KBM-7 (cell line): Measurements from ENCODE around the gene TBX5.

ENCODE experiments used
- DNase-seq: peaks from one replicate; pipeline ENCODE4 v3.0.0-alpha.2; 2015
- in situ Hi-C: fragments of 300-500 bp; cut with MboI; formaldehyde crosslinking; loops from 2 replicates; pipeline ENCODE4 v1.14.3; 2020; ENCODE audit warnings: low sequenced_read_pairs, low pct_unique_long_range_greater_than_20kb, mixed read lengths

Gene TBX5

DNA sequence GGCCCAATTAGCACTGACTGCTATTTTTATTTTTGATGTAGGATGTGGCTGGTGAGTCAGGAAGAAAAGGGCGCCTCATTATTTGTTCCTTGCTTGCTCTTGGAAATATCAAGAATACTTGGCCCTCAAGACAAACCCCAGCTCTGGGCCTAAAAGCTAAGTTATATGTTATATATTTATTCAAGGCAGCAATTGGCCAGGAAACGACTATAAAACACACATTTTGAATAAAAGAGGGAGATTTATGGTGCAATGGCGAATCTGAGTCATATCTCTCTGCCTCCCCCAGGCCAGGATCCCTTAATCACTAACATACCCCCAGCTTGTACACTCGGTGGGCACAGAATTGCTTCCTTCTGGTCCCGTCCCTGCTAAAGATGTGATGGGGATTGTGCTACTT lies 63.3 kb downstream of the TBX5 start:
- no peak for DNase-seq
- in situ Hi-C loops: no loop called here

DNA sequence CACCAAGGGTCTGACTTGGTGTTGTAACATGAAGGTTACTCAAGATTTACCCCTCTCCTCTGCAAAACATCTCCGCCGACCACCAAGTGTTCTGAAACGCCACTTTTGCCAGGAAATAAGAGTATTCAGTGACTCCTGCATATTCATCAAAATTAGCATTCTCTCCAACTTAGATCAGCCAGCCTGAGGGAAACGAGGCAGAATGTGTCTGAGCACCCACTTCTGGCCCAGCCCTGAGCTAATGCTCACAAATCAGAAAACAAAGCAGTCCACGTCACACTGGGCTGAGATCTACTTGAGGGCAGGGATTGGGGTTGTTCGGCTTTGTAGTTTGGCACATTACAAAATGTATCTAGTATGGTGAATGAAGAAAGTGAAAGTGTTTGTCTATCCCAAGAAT lies 64.3 kb downstream of the TBX5 start:
- DNase-seq: no peak
- in situ Hi-C loops: no loop called here

DNA sequence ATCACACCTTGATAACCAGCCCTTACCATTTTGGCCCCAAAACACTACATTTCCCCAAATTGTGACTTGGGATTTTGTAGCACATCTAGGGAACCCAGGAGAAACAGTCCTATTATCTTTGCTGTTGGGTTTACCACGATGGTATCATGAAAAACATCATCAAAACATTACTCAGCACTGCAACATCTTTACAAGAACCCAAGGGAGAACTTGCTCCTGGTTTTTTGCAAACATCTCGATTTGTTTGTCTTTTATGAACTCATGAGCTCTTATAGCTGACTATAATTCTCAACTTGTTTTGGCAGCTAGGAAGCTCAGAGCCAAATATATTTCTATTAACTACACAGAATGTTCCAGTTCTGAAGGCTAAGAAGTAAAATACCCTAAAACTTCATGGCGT lies 65.7 kb downstream of the TBX5 start:
- in situ Hi-C loops: no loop called here

DNA sequence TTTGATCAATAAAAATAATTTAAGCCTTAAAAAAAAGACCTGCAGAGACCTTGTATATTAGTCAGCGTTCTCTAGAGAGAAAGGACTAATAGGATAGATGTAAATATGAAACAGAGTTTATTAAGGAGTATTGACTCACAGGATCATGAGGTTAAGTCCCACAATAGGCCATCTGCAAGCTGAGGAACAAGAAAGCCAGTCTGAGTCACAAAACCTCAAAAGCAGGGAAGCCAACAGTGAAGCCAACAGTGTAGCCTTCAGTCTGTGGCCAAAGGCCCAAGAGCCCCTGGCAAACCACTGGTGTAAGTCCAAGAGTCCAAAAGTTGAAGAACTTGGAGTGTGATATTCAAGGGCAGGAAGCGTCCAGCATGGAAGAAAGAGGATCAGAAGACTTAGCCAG lies 66.3 kb downstream of the TBX5 start:
- DNase-seq: no peak
- in situ Hi-C loops: no loop called here

More for the DNA sequence above, 65.7 kb downstream of the TBX5 start:
- no peak for DNase-seq

DNA sequence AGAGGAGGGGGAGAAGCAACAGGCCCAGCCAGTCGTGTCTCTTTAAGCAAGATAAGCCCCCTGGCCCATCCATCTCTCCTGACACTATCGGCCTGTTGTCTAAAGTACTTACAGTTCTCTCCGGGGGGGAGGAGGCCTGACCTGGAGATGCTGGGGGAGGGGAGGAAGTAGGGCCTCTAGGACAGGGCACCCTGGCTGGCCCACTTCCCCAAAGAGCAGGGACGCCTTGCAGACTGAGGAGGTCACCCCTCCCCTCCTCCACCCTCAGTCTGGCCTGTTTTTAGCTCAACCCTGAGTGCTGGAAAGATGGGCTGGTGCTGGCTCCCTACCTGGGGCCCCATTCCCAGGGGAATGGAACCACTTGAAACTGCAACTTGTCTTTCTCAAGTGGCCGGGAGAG lies 70.3 kb downstream of the TBX5 start:
- in situ Hi-C loops: no loop called here
- DNase-seq: no peak

DNA sequence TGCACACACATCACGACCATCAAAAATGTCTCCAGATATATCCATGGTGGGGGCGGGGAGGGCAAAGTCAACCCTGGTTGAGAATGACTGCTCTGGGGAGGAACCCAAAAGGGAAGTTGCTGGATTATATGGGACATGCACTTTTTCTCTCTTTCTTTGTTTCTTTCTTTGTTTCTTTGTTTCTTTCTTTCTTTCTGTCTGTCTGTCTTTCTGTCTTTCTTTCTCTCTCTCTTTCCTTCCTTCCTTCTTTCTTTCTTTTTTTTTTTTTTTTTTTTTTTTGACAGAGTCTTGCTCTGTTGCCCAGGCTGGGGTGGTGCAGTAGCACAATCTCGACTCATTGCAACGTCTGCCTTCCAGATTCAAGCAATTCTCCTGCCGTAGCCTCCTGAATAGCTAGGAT lies 71.5 kb downstream of the TBX5 start:
- DNase-seq: no peak
- in situ Hi-C loops: no loop called here

DNA sequence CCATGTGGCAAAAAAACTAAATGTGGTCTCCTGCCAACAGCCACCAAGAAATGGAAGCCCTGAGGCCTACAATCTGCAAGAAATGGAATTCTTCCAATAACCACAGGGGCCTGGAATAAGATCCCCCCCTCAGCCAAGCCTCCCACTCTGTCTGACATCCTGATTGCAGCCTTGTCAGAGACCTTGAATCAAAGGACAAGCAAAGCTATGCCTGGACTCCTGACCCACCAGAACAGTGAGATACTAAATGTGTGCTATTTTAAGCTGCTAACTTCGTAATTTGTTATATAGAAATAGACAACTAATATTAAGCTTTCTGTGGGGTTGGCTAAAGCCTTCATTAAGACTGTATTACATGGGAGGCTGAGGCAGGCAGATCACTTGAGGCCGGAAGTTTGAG lies 77.7 kb downstream of the TBX5 start:
- in situ Hi-C loops: no loop called here
- no peak for DNase-seq

DNA sequence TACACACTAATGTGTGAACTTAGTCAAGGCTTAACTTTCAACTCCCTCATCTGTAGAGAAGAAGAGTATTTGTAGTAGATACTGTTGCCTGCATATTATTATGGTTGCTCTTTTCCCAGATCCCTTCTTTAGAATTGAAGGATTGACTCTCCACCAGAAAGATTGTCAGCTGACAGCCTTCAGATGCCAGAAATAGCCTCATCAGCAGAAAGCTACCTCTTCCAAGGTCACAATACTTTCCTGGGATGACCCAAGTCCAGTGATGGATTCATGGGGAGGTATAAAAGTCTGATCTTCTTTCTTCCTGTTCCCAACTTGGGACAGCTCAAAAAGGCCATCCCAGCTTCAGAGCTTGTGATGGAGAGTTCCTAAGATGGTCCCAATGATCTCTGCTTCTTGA lies 78.2 kb downstream of the TBX5 start:
- DNase-seq: no peak
- in situ Hi-C loops: no loop called here

DNA sequence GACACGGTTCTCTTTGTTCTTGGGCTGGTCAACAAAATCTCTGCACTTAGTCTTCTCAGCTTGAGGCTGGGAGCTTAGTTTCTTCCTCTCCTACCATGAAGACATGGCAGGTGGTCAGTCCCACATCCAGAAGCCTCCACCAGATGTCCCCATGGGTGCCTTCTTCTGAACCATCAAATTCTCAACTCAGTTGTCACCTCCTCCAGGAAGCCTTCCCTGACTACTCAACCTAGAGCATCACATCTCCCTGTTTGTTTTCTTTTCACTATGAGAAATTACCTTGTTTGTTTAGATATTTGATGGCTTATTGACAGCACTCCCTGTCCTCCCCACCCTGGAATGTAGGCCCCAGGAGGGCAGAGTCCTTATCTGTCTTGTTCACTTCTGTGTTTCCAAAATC lies 84.4 kb downstream of the TBX5 start:
- in situ Hi-C loops: no loop called here
- DNase-seq: no peak

DNA sequence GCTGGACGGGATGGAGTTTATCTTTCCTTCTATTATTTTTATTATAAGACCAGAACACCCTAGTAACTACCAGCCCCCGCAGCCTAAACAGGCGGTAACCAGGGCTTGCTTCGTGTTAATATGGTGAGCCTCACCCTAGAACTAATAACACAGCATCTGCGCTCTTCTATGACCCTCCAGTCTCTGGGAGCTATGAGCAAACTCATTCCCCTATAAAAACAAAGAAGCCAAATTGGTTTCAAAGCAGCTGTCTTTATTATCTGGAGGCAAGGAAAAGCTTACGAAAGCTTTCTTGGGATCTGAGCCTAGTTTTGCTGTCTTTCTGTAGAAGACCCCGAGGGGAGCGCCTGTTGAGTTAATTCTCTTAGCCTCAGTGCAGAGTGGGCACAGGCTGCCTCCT lies 85.0 kb downstream of the TBX5 start:
- in situ Hi-C loops: no loop called here
- DNase-seq: no peak

DNA sequence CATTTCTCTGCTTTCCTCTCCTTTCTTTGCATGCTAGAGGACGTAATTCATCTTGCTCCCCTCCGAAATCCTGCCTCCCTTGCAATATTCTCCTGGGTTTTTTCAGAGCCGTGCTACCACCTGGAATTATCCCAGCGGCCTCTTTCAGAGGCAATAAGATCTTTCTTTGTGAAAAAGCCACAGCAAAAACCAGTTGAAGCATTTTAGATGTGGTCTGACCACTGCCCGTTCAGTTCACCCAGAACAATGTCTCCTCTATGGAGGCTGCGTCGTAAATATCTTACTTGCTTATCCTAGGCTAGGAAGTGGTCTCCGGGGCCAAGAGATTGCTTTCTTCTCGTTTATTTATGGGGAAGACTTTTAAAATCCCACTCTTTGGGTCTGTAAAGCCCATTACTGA lies 85.8 kb downstream of the TBX5 start:
- DNase-seq: no peak
- in situ Hi-C loops: no loop called here

DNA sequence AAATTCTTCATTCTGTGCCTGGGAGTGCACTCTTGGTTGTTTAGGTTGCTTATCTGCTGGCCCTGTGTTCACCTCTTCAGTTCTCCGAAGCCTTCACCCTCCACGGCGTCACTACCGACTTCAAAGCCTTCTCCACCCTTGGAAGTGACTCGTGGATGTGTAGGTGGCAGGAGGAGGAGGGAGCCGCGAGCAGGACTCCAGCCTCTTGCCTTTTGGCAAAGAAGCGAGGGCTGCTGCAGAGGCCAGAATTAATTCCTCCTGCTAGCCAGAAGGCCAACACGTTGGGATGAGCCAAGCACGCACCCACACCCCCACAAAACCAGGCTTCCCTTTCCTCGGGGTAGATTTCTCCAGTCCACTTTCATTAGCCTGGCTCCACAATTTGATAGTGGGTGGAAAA lies 86.5 kb downstream of the TBX5 start:
- in situ Hi-C loops: no loop called here
- no peak for DNase-seq

DNA sequence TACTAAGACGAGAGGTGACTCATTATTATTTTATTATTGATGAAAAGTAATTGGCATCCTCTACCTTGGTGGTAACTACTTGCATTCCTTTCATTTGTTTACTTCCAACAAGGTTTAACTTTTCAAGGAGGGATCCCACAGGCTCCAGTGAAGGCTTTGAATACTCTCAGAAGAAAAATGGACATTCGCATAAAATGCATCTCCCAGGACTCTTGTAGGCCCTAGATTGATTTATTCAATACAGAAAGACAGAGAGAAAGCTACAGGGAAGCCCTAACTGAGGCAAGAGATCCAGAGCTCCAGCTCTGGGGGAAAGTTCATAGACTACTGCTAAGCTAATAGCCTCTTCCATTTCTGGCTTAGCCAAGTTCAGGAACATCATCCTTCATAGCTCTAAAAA lies 87.0 kb downstream of the TBX5 start:
- DNase-seq: no peak
- in situ Hi-C loops: no loop called here

DNA sequence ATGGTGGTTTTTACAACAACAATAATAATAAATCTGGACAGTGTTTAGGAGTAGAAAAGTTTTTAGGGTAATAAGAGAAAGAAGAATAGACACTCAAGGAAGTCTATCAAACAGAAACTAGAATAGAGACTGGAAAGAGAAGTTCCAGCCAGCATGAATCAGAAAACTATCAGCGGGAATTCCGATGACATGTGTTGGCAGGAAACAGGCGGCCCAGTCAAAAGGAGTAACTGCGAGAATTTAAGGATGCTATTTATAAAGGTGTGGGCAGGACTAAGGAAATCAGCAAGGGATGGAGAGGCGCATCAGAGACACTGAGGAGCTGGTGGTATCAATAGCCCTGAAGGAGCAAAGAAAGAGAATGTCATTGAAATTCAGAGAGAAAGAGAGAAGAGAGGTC lies 89.9 kb downstream of the TBX5 start:
- no peak for DNase-seq
- in situ Hi-C loops: no loop called here

DNA sequence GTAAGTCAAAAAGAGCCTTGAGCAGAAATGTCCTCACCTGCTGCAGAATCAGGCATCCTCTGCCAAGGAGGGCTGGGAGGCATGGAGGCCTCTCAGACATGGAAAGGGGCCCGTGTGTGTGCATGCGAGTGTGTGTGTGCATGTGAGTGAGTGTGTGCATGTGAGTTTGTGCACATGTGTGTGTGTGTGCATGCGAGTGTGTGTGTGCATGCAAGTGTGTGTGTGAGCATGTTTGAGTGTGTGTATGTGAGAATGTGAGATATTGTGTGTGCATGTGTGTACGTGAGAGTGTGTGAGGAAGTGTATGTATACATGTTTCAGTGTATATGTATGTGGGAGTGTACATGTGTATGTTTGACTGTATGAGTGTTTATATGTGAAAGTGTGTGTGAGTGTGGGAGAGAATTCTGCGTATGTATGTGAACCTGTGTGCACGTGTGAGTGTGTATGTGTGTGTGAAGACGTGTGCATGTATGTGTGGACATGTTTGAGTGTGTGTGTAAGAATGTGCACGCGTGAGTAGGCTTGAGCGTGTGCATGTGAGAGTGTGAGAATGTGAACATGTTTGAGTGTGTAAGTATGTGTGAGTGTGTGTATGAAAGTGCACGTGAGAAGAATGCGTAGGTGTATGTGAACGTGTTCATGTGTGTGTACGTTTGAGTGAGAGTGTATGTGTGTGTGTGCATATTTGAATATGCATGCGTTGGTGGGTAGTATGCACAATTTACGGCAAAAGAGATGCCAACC lies 90.8 kb downstream of the TBX5 start:
- no peak for DNase-seq
- in situ Hi-C loops: no loop called here

DNA sequence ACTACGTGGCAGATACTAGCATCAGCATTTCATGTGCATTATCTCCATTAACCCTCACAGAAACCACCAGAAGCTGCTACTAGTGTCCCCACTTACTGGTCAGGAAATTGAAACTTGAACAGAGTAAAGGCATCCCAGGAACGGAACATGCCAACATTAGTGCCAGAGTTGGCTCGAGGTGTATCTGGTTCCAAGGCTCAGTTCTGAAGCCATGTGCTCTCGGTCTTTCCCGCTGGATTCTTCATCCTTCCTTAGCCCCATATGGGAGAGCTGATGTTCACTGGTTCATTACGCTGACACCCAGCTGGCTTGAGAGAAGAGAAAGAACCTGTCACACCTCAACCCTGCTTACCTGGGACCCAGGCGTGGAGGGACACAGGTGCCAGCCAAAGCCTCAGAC lies 91.5 kb downstream of the TBX5 start:
- DNase-seq: no peak
- in situ Hi-C loops: no loop called here

DNA sequence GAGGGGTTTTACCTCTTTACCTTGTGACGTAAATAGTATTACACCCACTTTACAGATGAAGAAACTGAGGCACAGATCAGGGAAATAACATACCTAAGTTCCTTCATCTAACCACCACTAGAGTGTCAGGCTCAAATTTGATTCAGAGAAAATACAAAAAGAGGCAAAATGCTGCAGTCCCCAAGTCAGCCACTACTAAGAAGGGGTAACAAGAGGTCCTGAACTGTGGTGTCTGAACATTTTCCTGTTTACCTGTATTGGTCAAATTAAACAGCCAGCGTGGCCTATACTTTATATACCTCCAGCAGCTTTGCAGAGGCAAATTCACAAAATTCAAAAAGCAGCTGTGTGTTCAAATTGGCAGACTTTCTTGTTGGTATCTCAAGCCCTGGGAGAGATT lies 92.0 kb downstream of the TBX5 start:
- no peak for DNase-seq
- in situ Hi-C loops: no loop called here

DNA sequence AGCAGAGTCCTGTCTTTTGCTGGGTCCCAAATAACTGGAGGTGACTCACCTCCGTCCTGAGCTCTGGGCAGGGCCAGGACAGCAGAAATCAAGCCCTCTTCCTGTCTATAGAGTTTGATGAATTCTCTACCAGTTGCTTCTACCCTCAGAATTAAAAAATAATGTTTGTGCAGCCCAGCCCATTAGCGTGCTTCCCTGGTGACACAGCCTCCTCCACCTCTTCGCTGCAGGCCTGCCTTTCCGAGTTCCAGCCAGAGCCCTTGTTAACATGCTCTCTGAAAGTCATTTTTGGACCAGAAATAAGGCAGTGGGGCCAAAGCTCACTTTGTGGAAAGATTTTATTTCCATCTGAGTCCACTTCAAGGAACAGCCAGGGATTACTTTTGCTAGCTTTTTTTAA lies 94.0 kb downstream of the TBX5 start:
- DNase-seq: no peak
- in situ Hi-C loops: no loop called here

DNA sequence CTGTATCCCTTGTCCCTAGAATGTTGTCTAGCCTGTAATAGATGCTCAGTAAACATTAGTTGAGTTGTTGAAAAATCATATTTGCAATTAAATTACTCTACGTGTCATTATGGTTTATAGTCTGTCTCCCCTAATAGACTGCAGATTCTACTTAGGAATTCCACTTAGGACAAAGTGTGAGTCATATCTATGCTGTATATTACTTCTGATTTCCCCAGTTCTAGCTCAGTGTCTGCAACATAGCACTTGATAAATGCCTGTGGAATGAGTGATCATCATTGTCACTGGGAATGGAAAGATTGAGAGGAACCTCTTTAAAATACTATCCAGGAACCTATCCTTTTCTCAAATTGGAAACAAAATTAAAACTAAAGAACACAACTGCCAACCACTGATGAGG lies 99.3 kb downstream of the TBX5 start:
- DNase-seq: no peak
- in situ Hi-C loops: no loop called here

DNA sequence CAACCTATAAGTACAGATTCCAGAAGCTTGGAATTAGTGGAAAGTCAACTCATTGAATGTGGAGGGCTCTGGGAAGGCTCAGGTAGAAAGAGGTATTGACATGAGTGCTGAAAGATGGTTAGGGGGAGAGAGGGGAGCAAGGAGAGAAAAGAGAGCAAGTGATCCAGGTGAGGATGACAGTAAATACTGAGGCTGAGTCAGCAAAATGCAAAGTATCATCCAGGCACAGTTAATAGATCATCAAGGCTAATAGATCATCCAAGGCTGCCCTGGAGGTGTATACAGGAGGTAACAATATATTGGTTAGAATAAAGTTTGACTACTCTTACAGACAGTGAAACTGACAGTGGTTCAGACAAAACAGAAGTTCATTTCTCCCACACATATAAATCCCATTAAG lies 100.5 kb downstream of the TBX5 start:
- no peak for DNase-seq
- in situ Hi-C loops: no loop called here
